ENCODE data around the gene LYSMD1. TPM values are rescaled to one million over a fixed set of nuclear protein-coding genes. Genes with fewer than 3 reads are reported as not detected.

The LYSMD1 gene
- total and polyA plus RNA-seq, 2 of the 8 experiments (the other 6 are each of a cell fraction or from before 2014, with no cell fraction given): 2.4 to 6.0 TPM

- TF ChIP-seq CHD7 (IDR thresholded peaks at IDR 0.05; ENCODE audit: insufficient replicate concordance, low read length): no peak
- TF ChIP-seq CREB1 (IDR thresholded peaks at IDR 0.05): peak; percentile 79
- TF ChIP-seq GTF2F1 (IDR thresholded peaks at IDR 0.05; ENCODE audit: borderline replicate concordance, low read depth, low read length): peak; percentile 84; the same call in 1 of the 2 replicates
Measured at GRCh38 chr1:151165738-151166504, at the start of gene LYSMD1, which contains the start of gene SCNM1 (continued).
